Fibroblast of lung (primary cell): ENCODE measurements around the gene ACOX1. TPM values are rescaled to one million over a fixed set of nuclear protein-coding genes. Genes with fewer than 3 reads are reported as not detected.

Experiments used
- DNase-seq, 2 donors: peaks; one replicate each; pipeline versions ENCODE4 v3.0.0 to v3.0.0-alpha.2; 2010; ENCODE audit warnings: low read depth in 2 of 2
- H2AFZ ChIP-seq: 2 replicates; pipeline ENCODE4 v1.5.1; 2012; ENCODE audit warnings: low read length, control low read depth, inconsistent platforms
- H3K27ac ChIP-seq: 2 replicates; pipeline ENCODE4 v1.5.1; 2011; ENCODE audit warnings: low read length, control low read depth; ENCODE audit not compliant: insufficient read depth
- H3K27me3 ChIP-seq: 2 replicates; pipeline ENCODE4 v1.5.1; 2011; ENCODE audit warnings: mild to moderate bottlenecking, low read length; ENCODE audit not compliant: control insufficient read depth, insufficient read depth
- H3K36me3 ChIP-seq: 2 replicates; pipeline ENCODE4 v1.5.1; 2011; ENCODE audit warnings: low read length; ENCODE audit not compliant: control insufficient read depth, insufficient read depth
- H3K4me1 ChIP-seq: 2 replicates; pipeline ENCODE4 v1.5.1; 2011; ENCODE audit warnings: low read length; ENCODE audit not compliant: control insufficient read depth, insufficient read depth; ENCODE audit errors: extremely low read depth
- H3K4me2 ChIP-seq: 2 replicates; pipeline ENCODE4 v1.5.1; 2011; ENCODE audit warnings: low read length, control low read depth; ENCODE audit not compliant: insufficient read depth; ENCODE audit errors: extremely low read depth
- H3K4me3 ChIP-seq, 4 experiments: fragments of 200-600 bp in 1 of 4; sonication (generic) in 1 of 4; replicated peaks in 1 of 4; 2 replicates each; pipeline ENCODE4 v1.5.1; 2011 to 2016; ENCODE audit warnings: low read length in 4 of 4, low read depth in 3 of 4, mild to moderate bottlenecking in 3 of 4, control low read depth in 2 of 4, inconsistent platforms in 1 of 4, mixed read lengths in 1 of 4; ENCODE audit not compliant: insufficient read depth in 1 of 4; ENCODE audit errors: control extremely low read depth in 1 of 4
- H3K79me2 ChIP-seq: 2 replicates; pipeline ENCODE4 v1.5.1; 2012; ENCODE audit warnings: mild to moderate bottlenecking, low read length, inconsistent platforms; ENCODE audit not compliant: control insufficient read depth, insufficient read depth
- H3K9ac ChIP-seq: 2 replicates; pipeline ENCODE4 v1.5.1; 2011; ENCODE audit warnings: mild to moderate bottlenecking, low read length, control low read depth; ENCODE audit not compliant: insufficient read depth
- H3K9me3 ChIP-seq: 2 replicates; pipeline ENCODE4 v1.5.1; 2012; ENCODE audit warnings: low read depth, low read length; ENCODE audit not compliant: control insufficient read depth, insufficient read depth
- H4K20me1 ChIP-seq: 2 replicates; pipeline ENCODE4 v1.5.1; 2011; ENCODE audit warnings: low read length; ENCODE audit not compliant: control insufficient read depth, insufficient read depth; ENCODE audit errors: extremely low read depth
- CTCF ChIP-seq, 2 donors: IDR thresholded peaks in 1 of 2; conservative IDR thresholded peaks in 1 of 2; 1 replicate in 1 of 2; 2 replicates in 1 of 2; pipeline ENCODE4 v1.5.1; 2011 to 2012; ENCODE audit warnings: low read length in 2 of 2, control low read depth in 1 of 2, inconsistent platforms in 1 of 2, low read depth in 1 of 2, mild to moderate bottlenecking in 1 of 2
- EZH2 ChIP-seq: IDR thresholded peaks from 2 replicates; pipeline ENCODE4 v1.5.1; 2012; ENCODE audit warnings: low read length, control low read depth, mild to moderate bottlenecking; ENCODE audit errors: missing control alignments
- polyA plus RNA-seq, 2 donors: library from polyadenylated mRNA; depleted of rRNA in 1 of 2; stranded (reverse) in 1 of 2; unstranded in 1 of 2; fragments of >200 nt; gene quantifications; 2 replicates each; pipeline ENCODE4 v1.2.1, GENCODE V29; 2011 to 2012; ENCODE audit warnings: missing spikeins in 1 of 2
- total RNA-seq: library from RNA; depleted of rRNA; stranded (reverse); fragments of >200 nt; gene quantifications from 2 replicates; pipeline ENCODE4 v1.2.1, GENCODE V29; 2014

Gene ACOX1
- total and polyA plus RNA-seq, 2 donors (not counting 1 experiment from before 2014, with no cell fraction given), result 30.0 to 70.5 TPM

GRCh38 chr17:75987041-75987440 lies 8.1 kb upstream of the ACOX1 start:
- DNase-seq, result no peak
- Histone ChIP-seq H2AFZ (no peak overlapping the region), H4K20me1 (no peaks in the 10 kb centered on the region), H3K4me1 (peaks cover 5% of the 10 kb centered on the region), H3K27me3 (no peaks in the 10 kb centered on the region), H3K9me3 (no peaks in the 10 kb centered on the region), H3K4me2 (no peak overlapping the region), H3K36me3 (no peaks in the 10 kb centered on the region), H3K4me3 (no peak overlapping the region), H3K79me2 (no peaks in the 10 kb centered on the region), H3K9ac (no peak overlapping the region), H3K27ac (no peak overlapping the region)
- TF ChIP-seq EZH2 (no peak), CTCF (conservative IDR thresholded peaks at IDR 0.05 in 1 of 2, IDR thresholded peaks at IDR 0.05 in 1 of 2; ENCODE audit: low read depth in 1 of 2, low read length in 2 of 2) (no peak)

- Histone ChIP-seq H3K4me3 (no peak overlapping the region), H3K9ac (no peak overlapping the region), H3K27ac (no peak overlapping the region), H3K36me3 (no peaks in the 10 kb centered on the region), H3K27me3 (no peaks in the 10 kb centered on the region), H3K9me3 (no peaks in the 10 kb centered on the region), H3K4me2 (no peak overlapping the region), H3K79me2 (no peaks in the 10 kb centered on the region), H3K4me1 (peaks cover 5% of the 10 kb centered on the region), H4K20me1 (no peaks in the 10 kb centered on the region), H2AFZ (no peak overlapping the region)
- no peak for TF ChIP-seq EZH2
- no peak for TF ChIP-seq CTCF (conservative IDR thresholded peaks at IDR 0.05 in 1 of 2, IDR thresholded peaks at IDR 0.05 in 1 of 2; ENCODE audit: low read depth in 1 of 2, low read length in 2 of 2)
- no peak for DNase-seq
Measured at GRCh38 chr17:75985986-75986385, 7.0 kb upstream of the ACOX1 start.

- Histone ChIP-seq H3K79me2 (peaks cover under 1% of the 10 kb centered on the region), H3K36me3 (no peaks in the 10 kb centered on the region), H3K27me3 (no peaks in the 10 kb centered on the region), H4K20me1 (no peaks in the 10 kb centered on the region), H2AFZ (no peak overlapping the region), H3K27ac (no peak overlapping the region), H3K4me2 (no peak overlapping the region), H3K9ac (no peak overlapping the region), H3K4me1 (peaks cover 5% of the 10 kb centered on the region), H3K9me3 (no peaks in the 10 kb centered on the region), H3K4me3 (no peak overlapping the region)
- DNase-seq, result peak in 1 of 2 donors; percentile 67
- no peak for TF ChIP-seq CTCF (conservative IDR thresholded peaks at IDR 0.05 in 1 of 2, IDR thresholded peaks at IDR 0.05 in 1 of 2; ENCODE audit: low read depth in 1 of 2, low read length in 2 of 2)
- no peak for TF ChIP-seq EZH2
Measured at GRCh38 chr17:75983501-75984181, 4.7 kb upstream of the ACOX1 start.
